Effector memory CD8-positive, alpha-beta T cell (primary cell): ENCODE results near the gene VSIG2.

Experiments
- ATAC-seq: fragments of 150-1000 bp; cut with Tn5 transposase; replicated peaks from 2 replicates; pipeline ENCODE4 v1.10.0; 2021; ENCODE audit warnings: mild to moderate bottlenecking, moderate library complexity
- DNase-seq, 3 experiments: peaks; one replicate each; pipeline ENCODE4 v3.0.0; 2021
- H3K27ac Mint-ChIP-seq, 2 donors: one replicate each; pipeline ENCODE4 v1.8.0; 2022; ENCODE audit warnings: mild to moderate bottlenecking in 2 of 2, mixed read lengths in 2 of 2, moderate library complexity in 2 of 2
- H3K27me3 Mint-ChIP-seq, 2 donors: one replicate each; pipeline ENCODE4 v1.8.0; 2022; ENCODE audit warnings: mixed read lengths in 2 of 2
- H3K36me3 Mint-ChIP-seq: one replicate; pipeline ENCODE4 v1.8.0; 2022; ENCODE audit warnings: mild to moderate bottlenecking, moderate library complexity, mixed read lengths; ENCODE audit not compliant: insufficient read depth
- H3K4me1 Mint-ChIP-seq, 2 donors: one replicate each; pipeline ENCODE4 v1.8.0; 2022; ENCODE audit warnings: low read depth in 2 of 2, mixed read lengths in 2 of 2
- H3K4me3 Mint-ChIP-seq, 2 donors: one replicate each; pipeline ENCODE4 v1.8.0; 2022; ENCODE audit warnings: mild to moderate bottlenecking in 2 of 2, mixed read lengths in 2 of 2, moderate library complexity in 2 of 2
- H3K9me3 Mint-ChIP-seq, 2 donors: one replicate each; pipeline ENCODE4 v1.8.0; 2022; ENCODE audit warnings: mixed read lengths in 2 of 2

Gene VSIG2

DNA sequence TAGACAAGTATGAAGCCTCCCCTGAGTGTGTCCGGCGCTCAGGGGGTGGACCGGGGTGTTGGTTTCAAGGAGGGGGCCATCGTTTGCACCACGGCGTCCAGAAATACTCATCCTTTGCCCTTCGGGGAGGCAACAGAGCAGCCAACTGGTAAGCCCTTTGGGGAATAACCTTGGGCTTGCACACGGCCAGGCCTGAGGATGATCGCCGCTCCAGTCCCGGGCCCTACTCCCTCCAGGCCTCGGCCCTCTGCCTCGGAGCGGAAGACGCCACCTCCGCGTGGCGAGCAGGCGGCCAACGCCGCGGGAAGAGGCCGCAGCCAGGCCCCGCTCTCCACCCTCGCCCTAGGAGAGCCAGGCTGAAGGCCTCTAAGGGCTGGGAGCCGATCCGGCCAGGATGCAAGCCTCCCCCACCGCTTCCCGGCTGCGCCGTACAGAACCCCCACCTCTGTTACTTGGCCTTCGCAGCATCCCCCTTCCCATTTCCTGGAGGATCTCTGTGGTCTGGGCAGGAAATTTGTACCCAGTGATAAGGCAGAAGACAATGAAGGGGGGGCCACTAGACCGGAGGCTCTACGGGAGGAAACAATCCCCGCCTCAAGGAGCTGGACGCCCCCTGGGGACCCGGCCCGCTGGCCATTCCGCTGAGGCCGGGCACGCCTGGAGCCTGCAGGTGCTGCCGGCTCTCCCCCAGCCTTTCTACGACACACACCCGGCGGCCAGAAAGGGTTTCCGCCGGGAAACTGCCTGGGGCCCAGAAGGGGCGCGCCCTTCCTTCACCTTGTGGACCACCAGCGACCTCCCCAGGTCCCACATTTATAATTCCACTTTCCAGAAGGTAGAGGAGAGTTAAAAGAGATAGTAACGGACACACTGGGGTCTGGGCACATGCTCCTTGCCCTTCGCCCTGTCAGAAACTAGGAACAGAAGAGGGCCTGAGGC lies 7.5 kb upstream of the VSIG2 start:
- H3K27ac Mint-ChIP-seq, result no peak overlapping the region
- no peaks in the 10 kb centered on the region for H3K9me3 Mint-ChIP-seq
- ATAC-seq (no peak), DNase-seq (no peak)
- H3K36me3 Mint-ChIP-seq, result peaks cover 8% of the 10 kb centered on the region
- peaks cover 11 to 12% of the 10 kb centered on the region in 2 donors for H3K4me1 Mint-ChIP-seq
- peak overlapping the region; percentile 20 to 85 for H3K4me3 Mint-ChIP-seq
- H3K27me3 Mint-ChIP-seq, result peaks cover 52 to 74% of the 10 kb centered on the region in 2 donors

DNA sequence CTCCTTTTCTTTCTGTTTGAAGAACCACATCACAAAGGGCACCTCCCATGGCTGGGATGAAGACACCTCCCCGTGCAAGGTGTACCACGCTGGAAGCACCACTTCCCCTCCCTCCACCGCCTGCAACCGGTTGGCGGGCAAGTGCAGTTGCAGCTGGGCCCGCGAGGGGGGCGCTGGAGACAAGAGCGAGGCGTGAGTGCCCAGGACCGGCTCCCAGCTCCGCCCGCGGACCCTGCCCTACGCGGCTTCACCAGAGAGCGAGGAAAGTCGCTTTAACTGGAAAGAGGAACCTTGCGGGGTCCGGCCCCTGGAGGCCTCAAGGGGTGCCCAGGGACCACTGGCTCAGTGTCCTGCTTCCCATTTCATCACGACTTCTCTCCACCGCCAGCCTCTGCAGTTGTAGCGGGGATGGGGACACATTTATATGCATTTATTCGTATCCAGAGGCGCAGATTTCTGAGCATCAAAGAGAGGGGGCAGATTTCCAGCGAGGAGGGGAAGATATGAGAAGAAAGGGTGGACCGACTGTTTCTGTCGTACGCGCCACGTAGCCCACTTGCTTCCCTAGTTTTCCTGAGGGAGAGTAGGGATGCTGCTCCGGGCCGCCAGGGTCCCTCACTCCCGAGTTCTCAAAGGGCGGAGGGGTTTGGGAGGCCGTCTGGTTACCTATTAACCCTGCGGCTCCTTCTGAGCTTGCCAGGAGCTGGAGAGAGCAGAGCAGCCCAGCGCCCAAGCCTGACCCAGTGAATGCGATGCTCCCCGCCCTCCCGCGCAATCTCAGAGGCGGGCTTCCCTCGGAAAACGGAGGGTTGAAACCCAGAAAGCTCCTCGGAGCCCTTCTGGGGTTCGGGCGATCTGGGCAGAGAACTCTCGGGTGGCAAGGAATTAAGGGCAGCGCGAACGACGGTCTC lies 6.6 kb upstream of the VSIG2 start:
- no peak overlapping the region for H3K27ac Mint-ChIP-seq
- ATAC-seq (peak; percentile 71), DNase-seq (peak; percentile 50 to 62 (median 56))
- H3K9me3 Mint-ChIP-seq, result no peaks in the 10 kb centered on the region
- H3K36me3 Mint-ChIP-seq, result peaks cover 8% of the 10 kb centered on the region
- H3K4me1 Mint-ChIP-seq, result peaks cover 11 to 14% of the 10 kb centered on the region in 2 donors
- peak overlapping the region; percentile 50 to 78 for H3K4me3 Mint-ChIP-seq
- H3K27me3 Mint-ChIP-seq, result peaks cover 52 to 84% of the 10 kb centered on the region in 2 donors

DNA sequence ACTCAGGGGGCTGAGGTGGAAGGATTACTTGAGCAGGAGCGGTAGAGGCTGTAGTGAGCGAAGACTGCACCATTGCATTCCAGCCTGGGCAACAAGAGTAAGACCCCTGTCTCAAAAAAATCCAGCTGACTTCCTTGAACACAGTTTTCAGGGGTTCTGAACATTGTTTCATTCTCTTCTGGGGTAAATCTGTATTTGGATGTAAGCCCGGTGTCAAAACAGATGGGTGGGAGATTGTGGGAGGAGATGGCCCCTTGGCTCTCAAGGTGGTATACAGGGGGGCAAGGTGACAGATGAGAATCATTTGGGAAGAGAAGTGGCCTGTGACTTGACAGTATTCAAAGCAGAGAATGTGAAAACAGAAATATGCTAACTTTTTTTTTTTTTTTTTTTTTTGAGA lies 5.3 kb upstream of the VSIG2 start:
- Mint-ChIP-seq H3K9me3 (no peaks in the 10 kb centered on the region), H3K27ac (no peak overlapping the region), H3K4me1 (peaks cover 7 to 12% of the 10 kb centered on the region in 2 donors), H3K27me3 (peaks cover 52 to 81% of the 10 kb centered on the region in 2 donors), H3K4me3 (peak overlapping the region in 1 of 2 donors; percentile 31), H3K36me3 (peaks cover 4% of the 10 kb centered on the region)
- no peak for ATAC-seq
- DNase-seq, result no peak

DNA sequence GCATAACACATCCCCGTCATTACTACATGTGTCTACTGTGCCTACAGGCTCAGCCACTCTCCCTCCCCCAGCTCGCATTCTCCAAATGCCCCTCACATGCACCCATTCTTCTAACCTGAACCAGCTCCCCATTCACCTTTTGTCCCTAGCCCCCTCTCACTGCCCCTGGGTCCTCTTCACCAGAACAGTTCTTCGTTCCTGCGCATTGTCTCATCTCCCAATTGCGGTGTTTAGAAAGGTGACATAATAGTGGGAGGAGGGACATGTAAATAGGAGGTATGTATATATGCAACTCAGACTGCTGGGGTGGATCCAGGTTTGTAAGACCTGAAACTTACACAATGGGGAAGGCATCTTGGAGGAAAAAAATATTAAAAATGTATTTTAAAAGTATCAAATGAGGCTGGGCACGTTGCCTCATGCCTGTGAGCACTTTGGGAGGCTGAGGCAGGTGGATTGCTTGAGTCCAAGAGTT lies 4.7 kb upstream of the VSIG2 start:
- H3K4me3 Mint-ChIP-seq, result no peak overlapping the region
- H3K4me1 Mint-ChIP-seq, result peaks cover 7 to 12% of the 10 kb centered on the region in 2 donors
- H3K27me3 Mint-ChIP-seq, result peaks cover 52 to 80% of the 10 kb centered on the region in 2 donors
- no peak for DNase-seq
- H3K27ac Mint-ChIP-seq, result no peak overlapping the region
- peaks cover 4% of the 10 kb centered on the region for H3K36me3 Mint-ChIP-seq
- no peak for ATAC-seq
- no peaks in the 10 kb centered on the region for H3K9me3 Mint-ChIP-seq

DNA sequence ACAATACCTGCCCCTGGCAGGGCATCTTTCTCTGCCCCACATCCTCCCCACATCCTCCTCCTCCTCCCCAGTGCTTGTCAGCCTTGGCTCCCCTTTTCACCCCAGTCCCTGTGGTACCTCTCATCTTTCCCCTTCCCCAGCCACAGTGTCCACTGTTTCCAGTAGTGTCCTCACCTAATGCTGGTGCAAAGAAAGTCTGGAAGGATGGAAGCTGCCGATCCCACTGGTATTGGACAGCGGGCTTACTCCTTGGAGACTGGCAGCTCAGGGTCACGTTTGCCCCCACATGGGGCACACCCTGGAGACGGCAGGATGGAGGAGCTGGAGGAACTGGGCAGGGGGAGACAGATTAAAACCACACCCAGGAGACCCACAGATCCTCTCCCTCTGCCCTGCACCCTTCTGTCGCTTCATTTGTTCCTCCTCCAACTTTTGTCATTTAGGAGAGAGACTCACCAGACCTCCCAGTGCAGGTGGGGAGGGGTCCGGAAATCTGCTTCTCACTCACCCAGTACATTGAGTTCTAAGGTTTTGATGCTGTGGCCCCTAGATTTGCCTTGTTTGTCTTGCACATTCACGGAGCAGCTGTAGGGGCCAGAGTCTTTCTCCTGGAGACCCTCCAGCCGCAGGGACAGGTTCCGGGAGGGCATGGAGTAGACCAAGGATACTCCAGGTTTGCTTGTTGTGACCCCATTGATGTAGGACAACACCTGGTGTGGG lies 4.1 kb upstream of the VSIG2 start:
- Mint-ChIP-seq H3K4me3 (no peak overlapping the region), H3K27me3 (peaks cover 52 to 76% of the 10 kb centered on the region in 2 donors), H3K27ac (no peak overlapping the region), H3K4me1 (peaks cover 7 to 11% of the 10 kb centered on the region in 2 donors), H3K36me3 (peaks cover 4% of the 10 kb centered on the region), H3K9me3 (no peaks in the 10 kb centered on the region)
- ATAC-seq (no peak), DNase-seq (no peak)

DNA sequence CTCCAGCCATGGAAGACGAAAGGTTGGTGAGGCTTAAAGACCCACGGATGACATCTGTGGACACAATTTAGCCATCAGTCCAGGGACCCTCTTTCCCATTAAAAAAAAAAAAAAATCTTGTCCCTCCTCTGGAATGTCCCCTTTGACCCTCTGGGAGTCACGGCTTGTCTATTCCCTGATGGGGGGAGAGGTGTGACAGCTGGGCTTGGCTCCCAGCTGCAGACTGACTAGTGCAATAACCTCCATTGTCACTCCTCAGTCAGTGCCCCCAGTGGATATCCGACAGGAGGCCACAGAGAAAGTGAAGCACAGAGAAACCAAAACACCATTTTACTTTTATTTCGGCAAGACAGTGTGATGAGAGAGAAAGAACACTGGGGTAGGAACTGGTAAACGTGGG lies 2.7 kb upstream of the VSIG2 start:
- H3K36me3 Mint-ChIP-seq, result peaks cover 4% of the 10 kb centered on the region
- no peak overlapping the region for H3K27ac Mint-ChIP-seq
- no peak overlapping the region for H3K4me3 Mint-ChIP-seq
- H3K9me3 Mint-ChIP-seq, result no peaks in the 10 kb centered on the region
- H3K4me1 Mint-ChIP-seq, result peaks cover 7% of the 10 kb centered on the region in 2 donors
- DNase-seq (no peak), ATAC-seq (no peak)
- peaks cover 47 to 75% of the 10 kb centered on the region in 2 donors for H3K27me3 Mint-ChIP-seq

DNA sequence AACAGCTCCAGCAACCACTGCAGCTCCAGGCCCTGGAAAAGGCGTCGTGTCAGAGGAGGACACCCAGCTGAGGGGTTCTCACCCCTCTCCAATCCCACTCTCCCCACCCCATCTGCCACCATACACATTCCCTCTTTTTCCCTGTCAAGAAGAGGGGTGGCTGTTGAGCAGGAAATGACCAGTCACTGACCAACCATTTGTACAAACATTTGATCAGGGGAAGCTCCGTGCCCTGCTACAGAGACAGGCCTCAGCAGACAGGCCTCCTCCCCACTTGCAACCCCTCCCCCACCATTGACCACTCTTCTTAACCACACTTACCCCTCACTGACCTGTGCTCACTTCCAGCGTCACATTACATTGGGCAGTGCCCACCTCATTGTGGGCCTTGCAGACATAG lies 2.3 kb upstream of the VSIG2 start:
- no peak overlapping the region for H3K4me3 Mint-ChIP-seq
- no peak for DNase-seq

DNA sequence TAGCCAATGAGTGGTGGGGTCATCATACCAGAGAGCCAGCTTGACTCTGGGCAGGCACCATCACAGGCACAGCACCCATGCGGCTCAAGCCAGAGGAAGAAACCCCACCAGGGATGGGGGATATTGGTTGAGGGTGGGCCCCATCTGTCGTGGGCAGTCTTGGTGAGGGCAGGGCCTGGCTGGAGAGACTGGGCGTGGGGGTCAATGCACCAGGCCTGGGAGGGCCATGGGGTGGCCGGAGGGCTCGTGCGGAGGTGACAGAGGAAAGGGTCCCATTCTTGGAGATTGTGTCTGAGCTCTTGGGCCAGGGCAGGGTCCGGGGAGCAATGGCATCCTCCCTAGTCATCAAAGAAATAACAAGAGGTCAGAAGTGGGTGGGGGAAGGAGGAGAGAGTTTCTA lies 1.6 kb upstream of the VSIG2 start:
- DNase-seq (no peak), ATAC-seq (no peak)
- no peak overlapping the region for H3K4me3 Mint-ChIP-seq
- no peak overlapping the region for H3K27ac Mint-ChIP-seq
- H3K9me3 Mint-ChIP-seq, result no peaks in the 10 kb centered on the region
- peaks cover 4% of the 10 kb centered on the region for H3K36me3 Mint-ChIP-seq
- peaks cover 5 to 7% of the 10 kb centered on the region in 2 donors for H3K4me1 Mint-ChIP-seq
- peaks cover 36 to 64% of the 10 kb centered on the region in 2 donors for H3K27me3 Mint-ChIP-seq

More for the DNA sequence above, 2.3 kb upstream of the VSIG2 start:
- ATAC-seq, result no peak
- H3K36me3 Mint-ChIP-seq, result peaks cover 4% of the 10 kb centered on the region
- H3K27ac Mint-ChIP-seq, result no peak overlapping the region
- H3K4me1 Mint-ChIP-seq, result peaks cover 7% of the 10 kb centered on the region in 2 donors
- H3K27me3 Mint-ChIP-seq, result peaks cover 43 to 71% of the 10 kb centered on the region in 2 donors
- H3K9me3 Mint-ChIP-seq, result no peaks in the 10 kb centered on the region

DNA sequence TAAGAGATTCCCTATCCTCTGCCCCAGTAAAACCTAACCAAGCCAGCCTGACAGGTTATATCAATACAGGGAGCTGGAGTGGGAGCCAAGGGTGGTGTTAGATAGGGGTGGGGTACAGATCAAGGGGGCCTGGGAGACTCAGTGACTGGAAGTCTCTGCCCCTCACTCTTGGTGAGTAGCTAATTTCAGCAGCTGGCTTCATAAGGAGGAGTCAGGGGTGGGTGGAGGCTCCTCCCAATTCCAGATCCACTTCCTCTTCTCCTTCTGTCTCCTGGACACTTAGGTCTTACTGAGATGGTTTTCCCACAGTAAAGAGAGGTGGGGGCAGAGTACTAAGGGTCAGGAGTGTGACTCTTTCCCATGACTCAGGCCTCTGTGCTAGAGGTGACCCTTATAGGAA lies 1.1 kb upstream of the VSIG2 start:
- no peaks in the 10 kb centered on the region for H3K9me3 Mint-ChIP-seq
- peaks cover 4% of the 10 kb centered on the region for H3K36me3 Mint-ChIP-seq
- peaks cover 32 to 60% of the 10 kb centered on the region in 2 donors for H3K27me3 Mint-ChIP-seq
- no peak for DNase-seq
- ATAC-seq, result no peak
- no peak overlapping the region for H3K27ac Mint-ChIP-seq
- H3K4me3 Mint-ChIP-seq, result no peak overlapping the region
- H3K4me1 Mint-ChIP-seq, result peaks cover 1 to 3% of the 10 kb centered on the region in 2 donors

DNA sequence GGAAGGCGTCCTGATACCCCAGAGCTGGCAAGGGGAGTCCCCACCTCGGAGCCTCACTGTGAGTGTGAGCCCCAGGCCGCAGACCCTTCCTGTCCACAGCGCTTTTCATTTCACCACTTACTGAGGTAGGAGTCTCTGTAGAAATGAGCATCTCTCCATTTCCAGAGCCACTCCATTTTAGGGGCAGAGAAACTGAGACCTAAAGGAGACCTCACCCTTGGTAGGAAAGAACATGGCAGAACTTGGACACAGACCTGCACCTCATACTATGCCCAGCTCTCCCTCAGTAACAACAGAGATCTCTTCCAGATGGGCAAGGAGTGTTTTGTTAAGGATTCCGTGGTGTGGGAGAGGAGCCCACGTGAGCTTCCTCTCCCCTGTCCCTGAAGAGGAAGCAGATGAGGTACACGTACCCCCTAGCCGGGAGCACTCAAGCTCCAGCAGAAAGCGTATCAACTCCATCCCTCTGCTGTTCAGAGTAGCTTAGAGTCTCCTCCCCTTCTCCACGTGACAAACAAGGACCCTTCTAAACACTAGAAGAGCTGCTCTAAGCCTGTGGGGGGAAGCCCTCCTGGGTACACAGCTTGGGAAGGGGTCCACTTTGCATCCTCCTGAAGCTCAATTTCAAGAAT lies 532 bp upstream of the VSIG2 start:
- Mint-ChIP-seq H3K36me3 (peaks cover 4% of the 10 kb centered on the region), H3K4me1 (peaks cover 0 to 2% of the 10 kb centered on the region in 2 donors), H3K27ac (no peak overlapping the region), H3K9me3 (no peaks in the 10 kb centered on the region), H3K27me3 (peaks cover 26 to 54% of the 10 kb centered on the region in 2 donors), H3K4me3 (no peak overlapping the region)
- DNase-seq, result no peak
- no peak for ATAC-seq

DNA sequence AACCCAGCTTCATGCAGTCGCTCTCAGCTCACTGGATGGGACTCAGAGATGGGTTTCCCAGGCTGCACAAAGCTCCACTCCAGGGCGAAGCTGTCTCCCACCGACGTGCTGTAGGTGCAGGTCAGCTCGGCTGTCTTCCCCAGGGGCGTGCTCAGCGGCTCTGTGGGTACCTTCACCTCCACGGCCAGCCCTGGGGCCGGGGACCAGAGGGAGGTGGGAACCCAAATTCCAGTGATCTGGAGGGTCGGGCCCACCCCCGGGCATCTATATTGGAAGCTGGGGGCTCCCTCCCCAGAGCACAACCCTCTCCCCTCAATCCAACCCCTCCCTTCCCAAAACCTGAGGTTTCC lies 689 bp downstream of the VSIG2 start:
- Mint-ChIP-seq H3K4me1 (peaks cover 4 to 6% of the 10 kb centered on the region in 2 donors), H3K27me3 (peaks cover 14 to 41% of the 10 kb centered on the region in 2 donors), H3K4me3 (no peak overlapping the region), H3K27ac (no peak overlapping the region), H3K36me3 (peaks cover 6% of the 10 kb centered on the region), H3K9me3 (no peaks in the 10 kb centered on the region)
- no peak for DNase-seq
- ATAC-seq, result no peak

DNA sequence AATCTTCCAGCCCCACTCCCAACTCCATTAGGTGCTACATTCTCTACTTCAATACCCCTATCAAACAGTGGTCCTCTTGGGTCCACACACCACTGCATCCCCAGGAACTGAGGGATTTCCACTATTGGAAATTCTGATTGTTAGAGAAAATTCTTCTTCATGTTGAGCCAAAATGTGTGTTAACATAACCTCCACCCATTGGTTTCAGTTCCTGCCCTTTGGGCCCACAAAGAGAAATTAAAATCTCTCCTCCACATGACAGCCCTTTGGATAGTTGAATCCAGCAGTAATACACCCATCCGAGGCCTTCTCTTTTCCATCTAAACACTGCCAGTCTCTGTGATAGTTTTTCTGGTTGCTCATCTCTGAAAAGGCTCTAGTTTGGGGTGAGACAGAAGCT lies 2.1 kb downstream of the VSIG2 start:
- no peak for DNase-seq
- Mint-ChIP-seq H3K27ac (no peak overlapping the region), H3K36me3 (peaks cover 7% of the 10 kb centered on the region), H3K4me1 (peaks cover 6 to 9% of the 10 kb centered on the region in 2 donors), H3K9me3 (no peaks in the 10 kb centered on the region), H3K27me3 (peaks cover 7 to 32% of the 10 kb centered on the region in 2 donors), H3K4me3 (no peak overlapping the region)
- no peak for ATAC-seq
